Fibroblast of the aortic adventitia (primary cell): ENCODE measurements around the gene FBRSL1. TPM values are rescaled to one million over a fixed set of nuclear protein-coding genes. Genes with fewer than 3 reads are reported as not detected.

ENCODE experiments used
- DNase-seq: peaks from one replicate; pipeline ENCODE4 v3.0.0-alpha.2; 2010; ENCODE audit warnings: low read depth
- H3K4me3 ChIP-seq: 2 replicates; pipeline ENCODE4 v1.5.1; 2011; ENCODE audit warnings: low read depth, mild to moderate bottlenecking, control low read depth, low read length, moderate library complexity
- CTCF ChIP-seq: IDR thresholded peaks from 2 replicates; pipeline ENCODE4 v1.5.1; 2011; ENCODE audit warnings: mild to moderate bottlenecking, low read length, control low read depth, inconsistent platforms; ENCODE audit not compliant: insufficient read depth
- total RNA-seq: library from RNA; depleted of rRNA; stranded (reverse); fragments of >200 nt; gene quantifications from 2 replicates; pipeline ENCODE4 v1.2.3, GENCODE V29; 2012; ENCODE audit warnings: low replicate concordance

FBRSL1 gene
- total RNA-seq, 1 donor = 5.2 TPM

DNA sequence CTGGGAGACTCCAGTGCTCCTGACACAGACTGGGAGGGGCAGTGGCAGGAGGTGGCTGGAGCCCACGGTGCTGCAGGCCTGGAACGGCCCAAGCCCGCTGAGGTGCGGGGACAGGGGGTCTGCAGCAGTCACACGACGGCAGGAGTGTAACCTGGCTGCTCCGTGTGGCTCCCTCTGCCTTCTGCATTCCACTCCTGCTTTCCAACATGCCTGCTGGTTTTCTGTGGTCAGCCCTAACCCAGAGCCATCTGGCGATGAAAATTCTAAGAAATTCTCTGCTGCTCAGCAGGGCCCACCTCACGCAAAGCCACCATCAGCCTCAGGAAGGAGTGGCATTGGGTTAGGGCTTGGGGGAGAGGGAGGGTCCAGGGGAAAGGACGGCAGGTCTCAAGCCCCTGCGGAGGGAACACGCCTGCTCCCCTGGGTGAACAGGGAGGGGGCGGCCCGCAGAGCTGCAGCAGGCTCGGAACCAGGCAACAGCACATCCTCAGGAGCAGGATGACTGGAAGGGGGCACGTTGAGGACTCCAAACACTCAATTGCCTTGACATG lies 5.0 kb upstream of the FBRSL1 start:
- no peak for DNase-seq
- H3K4me3 ChIP-seq = no peak overlapping the region
- TF ChIP-seq CTCF = no peak

- no peak for TF ChIP-seq CTCF
- H3K4me3 ChIP-seq = no peak overlapping the region
- DNase-seq = no peak
These were observed 4.3 kb upstream of the FBRSL1 start for GRCh38 chr12:132485619-132486018.

- TF ChIP-seq CTCF = no peak
- DNase-seq = no peak
- no peak overlapping the region for H3K4me3 ChIP-seq
These were observed 3.8 kb upstream of the FBRSL1 start for GRCh38 chr12:132486168-132486567.

DNA sequence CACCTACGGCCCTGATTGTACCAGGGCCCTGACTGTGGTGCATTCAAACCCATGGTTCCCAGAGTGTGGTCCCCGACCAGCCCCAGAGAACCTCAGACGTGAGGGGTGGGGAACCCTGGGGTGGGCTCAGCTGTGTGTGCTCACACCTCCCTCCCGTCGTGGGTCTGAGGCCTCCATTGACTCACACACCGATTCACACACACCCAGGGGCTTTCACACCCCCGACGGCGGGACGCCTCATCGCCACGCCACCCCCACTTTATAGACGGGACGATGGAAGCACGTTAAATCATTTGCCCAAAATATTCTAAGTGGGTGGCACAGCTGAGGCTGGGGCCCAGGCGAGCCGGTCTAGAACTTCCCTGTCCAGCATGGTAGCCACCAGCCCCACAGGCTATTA lies 3.4 kb upstream of the FBRSL1 start:
- H3K4me3 ChIP-seq = no peak overlapping the region
- no peak for TF ChIP-seq CTCF
- no peak for DNase-seq

- no peak overlapping the region for H3K4me3 ChIP-seq
- DNase-seq = no peak
- TF ChIP-seq CTCF = no peak
These were observed 2.6 kb upstream of the FBRSL1 start for GRCh38 chr12:132487311-132487741.

GRCh38 chr12:132488127-132489077 lies 1.5 kb upstream of the FBRSL1 start:
- no peak for TF ChIP-seq CTCF
- no peak overlapping the region for H3K4me3 ChIP-seq
- DNase-seq = no peak
